Mucosa of rectum (tissue), 2 donors: ENCODE measurements around the gene PRDM8.

ENCODE experiments used
- H3K27ac ChIP-seq, 2 donors: one replicate each; pipeline ENCODE4 v1.7.0; 2013; ENCODE audit warnings: inconsistent platforms in 2 of 2, low read depth in 2 of 2, low read length in 2 of 2
- H3K27me3 ChIP-seq, 2 donors: one replicate each; pipeline ENCODE4 v1.7.0; 2013; ENCODE audit warnings: low read length in 2 of 2; ENCODE audit not compliant: control insufficient read depth in 2 of 2, insufficient read depth in 2 of 2
- H3K36me3 ChIP-seq, 2 donors: one replicate each; pipeline ENCODE4 v1.7.0; 2013; ENCODE audit warnings: low read length in 2 of 2; ENCODE audit not compliant: control insufficient read depth in 2 of 2, insufficient read depth in 2 of 2
- H3K4me1 ChIP-seq, 2 donors: one replicate each; pipeline ENCODE4 v1.7.0; 2013; ENCODE audit warnings: low read length in 2 of 2, mild to moderate bottlenecking in 1 of 2; ENCODE audit not compliant: control insufficient read depth in 2 of 2, insufficient read depth in 2 of 2
- H3K4me3 ChIP-seq, 2 donors: one replicate each; pipeline ENCODE4 v1.7.0; 2013; ENCODE audit warnings: low read length in 2 of 2
- H3K9ac ChIP-seq, 2 donors: one replicate each; pipeline ENCODE4 v1.7.0; 2013; ENCODE audit warnings: low read length in 2 of 2, low read depth in 1 of 2, mild to moderate bottlenecking in 1 of 2
- H3K9me3 ChIP-seq, 2 donors: one replicate each; pipeline ENCODE4 v1.7.0; 2013; ENCODE audit warnings: low read length in 2 of 2; ENCODE audit not compliant: control insufficient read depth in 2 of 2
- donor health status: healthy.
- donor health status: Normal muscosa, but diverticular disease.

Gene PRDM8

GRCh38 chr4:80207664-80208063 lies 10.4 kb downstream of the PRDM8 start:
- no peak overlapping the region for H3K27ac ChIP-seq
- H3K4me3 ChIP-seq = no peak overlapping the region
- peaks cover 2 to 6% of the 10 kb centered on the region in 2 donors for H3K4me1 ChIP-seq
- H3K27me3 ChIP-seq = peaks cover 2 to 8% of the 10 kb centered on the region in 2 donors
- H3K9me3 ChIP-seq = no peaks in the 10 kb centered on the region
- H3K9ac ChIP-seq = no peak overlapping the region
- H3K36me3 ChIP-seq = no peaks in the 10 kb centered on the region

- no peak overlapping the region for H3K4me3 ChIP-seq
- H3K9me3 ChIP-seq = no peaks in the 10 kb centered on the region
- H3K4me1 ChIP-seq = no peaks in the 10 kb centered on the region
- no peaks in the 10 kb centered on the region for H3K36me3 ChIP-seq
- peaks cover 2 to 4% of the 10 kb centered on the region in 2 donors for H3K27me3 ChIP-seq
- H3K27ac ChIP-seq = no peak overlapping the region
- no peak overlapping the region for H3K9ac ChIP-seq
These were observed 11.5 kb downstream of the PRDM8 start for GRCh38 chr4:80208610-80209339.

GRCh38 chr4:80209340-80209701 lies 12.0 kb downstream of the PRDM8 start:
- H3K36me3 ChIP-seq = no peaks in the 10 kb centered on the region
- H3K9me3 ChIP-seq = no peaks in the 10 kb centered on the region
- no peaks in the 10 kb centered on the region for H3K4me1 ChIP-seq
- peaks cover 2 to 4% of the 10 kb centered on the region in 2 donors for H3K27me3 ChIP-seq
- H3K27ac ChIP-seq = no peak overlapping the region
- H3K4me3 ChIP-seq = no peak overlapping the region
- no peak overlapping the region for H3K9ac ChIP-seq

GRCh38 chr4:80210549-80210948 lies 13.2 kb downstream of the PRDM8 start:
- peaks cover 2 to 4% of the 10 kb centered on the region in 2 donors for H3K27me3 ChIP-seq
- no peaks in the 10 kb centered on the region for H3K9me3 ChIP-seq
- H3K27ac ChIP-seq = no peak overlapping the region
- H3K36me3 ChIP-seq = no peaks in the 10 kb centered on the region
- H3K4me1 ChIP-seq = no peaks in the 10 kb centered on the region
- H3K4me3 ChIP-seq = no peak overlapping the region
- no peak overlapping the region for H3K9ac ChIP-seq

- Histone ChIP-seq H3K4me1 (no peaks in the 10 kb centered on the region), H3K36me3 (no peaks in the 10 kb centered on the region), H3K9ac (no peak overlapping the region), H3K27ac (no peak overlapping the region), H3K4me3 (no peak overlapping the region), H3K27me3 (peaks cover 2 to 3% of the 10 kb centered on the region in 2 donors), H3K9me3 (no peaks in the 10 kb centered on the region)
These were observed 16.0 kb downstream of the PRDM8 start for GRCh38 chr4:80213117-80213815.

- Histone ChIP-seq H3K9me3 (no peaks in the 10 kb centered on the region), H3K9ac (no peak overlapping the region), H3K4me3 (no peak overlapping the region), H3K4me1 (no peaks in the 10 kb centered on the region), H3K27me3 (peaks cover 0 to 10% of the 10 kb centered on the region in 2 donors), H3K27ac (no peak overlapping the region), H3K36me3 (no peaks in the 10 kb centered on the region)
These were observed 18.2 kb downstream of the PRDM8 start for GRCh38 chr4:80215449-80216052.

GRCh38 chr4:80216100-80216761 lies 18.9 kb downstream of the PRDM8 start:
- Histone ChIP-seq H3K36me3 (no peaks in the 10 kb centered on the region), H3K9me3 (no peaks in the 10 kb centered on the region), H3K4me1 (no peaks in the 10 kb centered on the region), H3K27ac (no peak overlapping the region), H3K4me3 (no peak overlapping the region), H3K27me3 (peaks cover 0 to 12% of the 10 kb centered on the region in 2 donors), H3K9ac (no peak overlapping the region)

GRCh38 chr4:80219301-80220025 lies 22.2 kb downstream of the PRDM8 start:
- Histone ChIP-seq H3K9me3 (no peaks in the 10 kb centered on the region), H3K9ac (no peak overlapping the region), H3K36me3 (no peaks in the 10 kb centered on the region), H3K4me3 (no peak overlapping the region), H3K27me3 (peaks cover 4 to 12% of the 10 kb centered on the region in 2 donors), H3K27ac (no peak overlapping the region), H3K4me1 (no peaks in the 10 kb centered on the region)

- Histone ChIP-seq H3K36me3 (no peaks in the 10 kb centered on the region), H3K4me1 (no peaks in the 10 kb centered on the region), H3K9me3 (no peaks in the 10 kb centered on the region), H3K27ac (no peak overlapping the region), H3K4me3 (no peak overlapping the region), H3K27me3 (peaks cover 4 to 12% of the 10 kb centered on the region in 2 donors), H3K9ac (no peak overlapping the region)
These were observed 23.4 kb downstream of the PRDM8 start for GRCh38 chr4:80220711-80221110.
